NCI-H748 (cell line): ENCODE results near the gene TBC1D13.

Experiments used
- DNase-seq: peaks from one replicate; lab custom pipeline; 2025; ENCODE audit not compliant: unreplicated experiment; lab: John Stamatoyannopoulos, UW

The TBC1D13 gene

DNA sequence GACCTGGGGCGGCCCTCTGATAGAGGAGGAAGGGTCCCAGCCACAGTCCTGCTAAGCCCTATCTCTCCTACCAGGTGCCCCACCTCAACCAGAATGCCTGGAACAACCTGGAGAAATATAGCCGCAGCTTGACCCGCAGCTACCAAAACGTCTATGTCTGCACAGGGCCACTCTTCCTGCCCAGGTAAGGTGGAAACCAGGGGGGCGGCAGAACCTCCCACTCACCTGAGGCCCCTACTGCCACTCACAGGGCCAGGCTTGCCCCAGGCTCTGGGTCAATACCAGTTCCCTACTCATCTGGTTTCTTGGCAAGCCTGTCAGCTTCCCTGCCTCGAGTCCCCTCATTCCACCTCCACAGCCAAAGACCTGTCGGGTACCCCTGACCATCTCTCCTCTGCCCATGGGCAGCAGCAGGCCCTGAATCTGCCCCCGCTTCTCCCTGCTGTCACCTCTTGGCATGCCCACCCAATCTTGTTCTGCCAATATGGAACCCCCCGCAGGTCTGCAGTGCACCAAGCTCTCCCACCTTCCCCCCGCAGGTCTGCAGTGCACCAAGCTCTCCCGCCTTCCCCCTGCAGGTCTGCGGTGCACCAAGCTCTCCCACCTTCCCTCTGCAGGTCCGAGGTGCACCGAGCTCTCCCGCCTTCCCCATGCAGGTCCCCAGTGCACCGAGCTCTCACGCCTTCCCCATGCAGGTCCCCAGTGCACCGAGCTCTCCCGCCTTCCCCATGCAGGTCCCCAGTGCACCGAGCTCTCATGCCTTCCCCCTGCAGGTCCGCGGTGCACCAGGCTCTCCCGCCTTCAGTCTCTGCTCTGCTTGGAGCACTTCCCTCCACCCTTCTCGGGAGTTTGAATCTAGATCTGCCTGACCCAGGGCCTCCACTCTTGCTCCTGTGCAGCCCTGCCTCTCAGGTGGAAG, 33.9 kb downstream of the TBC1D13 start:
- DNase-seq = no peak

DNA sequence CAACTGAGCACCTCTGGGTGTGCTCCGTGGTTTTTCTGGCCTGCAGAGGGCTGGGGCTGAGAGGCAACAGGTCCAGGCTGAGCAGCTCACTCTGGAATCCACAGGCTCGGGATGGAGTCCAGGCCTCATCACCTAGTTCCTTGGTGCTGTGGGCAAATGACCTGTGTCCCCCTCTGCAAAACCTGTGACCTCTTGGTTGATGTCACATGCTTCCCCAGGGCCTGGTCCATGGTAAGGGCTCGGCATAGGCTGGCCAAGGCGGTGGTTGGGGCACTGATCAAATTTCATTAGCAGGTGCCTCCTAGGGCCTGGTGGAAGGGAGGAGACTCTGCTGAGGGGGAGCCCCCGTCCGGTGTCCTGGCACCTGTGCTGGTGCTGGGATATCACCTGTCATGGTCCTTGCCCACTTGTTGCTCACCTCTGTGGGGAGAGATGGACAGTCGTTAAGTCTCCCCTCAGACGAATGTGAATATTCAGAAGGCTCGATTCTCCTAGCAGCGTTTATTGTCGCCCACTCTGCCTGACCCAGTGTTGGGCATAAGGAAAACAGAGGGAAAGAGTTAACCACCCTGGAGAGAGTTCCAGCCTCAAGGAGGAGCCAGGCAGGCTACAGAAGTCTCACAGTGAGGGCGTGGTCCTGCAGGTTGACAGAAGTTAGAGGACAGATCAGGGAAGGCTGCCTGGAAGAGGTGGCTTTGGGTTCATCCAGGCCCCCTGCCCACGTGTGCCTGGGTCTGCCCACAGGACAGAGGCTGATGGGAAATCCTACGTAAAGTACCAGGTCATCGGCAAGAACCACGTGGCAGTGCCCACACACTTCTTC, 34.7 kb downstream of the TBC1D13 start:
- DNase-seq = no peak

DNA sequence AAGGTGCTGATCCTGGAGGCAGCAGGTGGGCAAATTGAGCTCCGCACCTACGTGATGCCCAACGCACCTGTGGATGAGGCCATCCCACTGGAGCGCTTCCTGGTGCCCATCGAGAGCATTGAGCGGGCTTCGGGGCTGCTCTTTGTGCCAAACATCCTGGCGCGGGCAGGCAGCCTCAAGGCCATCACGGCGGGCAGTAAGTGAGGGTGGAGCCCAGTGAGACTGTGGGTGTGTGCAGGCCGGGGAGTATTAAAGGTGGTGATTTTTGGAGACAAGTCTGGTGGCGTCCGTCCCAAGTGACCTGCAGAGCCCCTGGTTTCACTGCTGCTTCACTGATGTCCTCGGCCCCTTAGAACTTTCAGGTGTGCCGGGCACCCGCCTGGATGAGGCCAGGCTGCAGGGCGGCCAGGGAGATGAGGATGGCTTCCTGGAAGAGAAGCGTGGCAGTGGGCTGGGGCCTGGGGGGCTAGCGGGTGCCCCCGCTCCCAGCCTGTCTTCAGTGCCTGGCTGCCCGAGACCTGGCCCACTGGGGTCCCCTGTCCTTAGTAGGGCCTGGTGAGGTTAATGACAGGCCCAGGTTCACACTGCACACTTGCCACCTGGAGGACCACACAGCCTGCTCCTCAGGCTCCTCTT, 35.5 kb downstream of the TBC1D13 start:
- no peak for DNase-seq

DNA sequence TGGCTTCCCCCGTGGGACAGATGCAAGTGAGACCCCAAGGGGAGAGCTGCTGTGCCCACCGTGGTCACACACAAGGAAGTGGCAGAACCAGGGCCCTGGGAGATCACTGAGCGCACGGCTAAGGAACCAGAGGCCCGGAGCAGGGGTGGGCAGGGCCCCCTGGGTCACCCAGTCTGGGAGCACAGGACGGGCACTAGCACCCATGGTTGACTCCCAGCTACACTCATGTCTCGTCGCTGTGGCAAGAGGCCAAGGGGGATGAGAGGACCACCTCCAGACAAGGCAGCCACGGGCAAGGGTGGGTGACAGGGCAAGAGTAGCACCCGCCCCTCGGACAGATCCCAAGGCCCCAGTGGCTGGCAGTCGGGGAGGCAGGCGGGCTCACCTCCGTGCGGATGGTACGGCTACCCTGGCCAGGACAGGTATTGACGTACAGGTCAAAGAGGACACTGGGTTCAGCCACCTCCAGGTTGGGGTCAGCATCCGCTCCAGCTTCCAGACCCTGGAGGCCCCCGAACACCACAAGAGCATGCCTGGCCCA, 36.4 kb downstream of the TBC1D13 start:
- no peak for DNase-seq

DNA sequence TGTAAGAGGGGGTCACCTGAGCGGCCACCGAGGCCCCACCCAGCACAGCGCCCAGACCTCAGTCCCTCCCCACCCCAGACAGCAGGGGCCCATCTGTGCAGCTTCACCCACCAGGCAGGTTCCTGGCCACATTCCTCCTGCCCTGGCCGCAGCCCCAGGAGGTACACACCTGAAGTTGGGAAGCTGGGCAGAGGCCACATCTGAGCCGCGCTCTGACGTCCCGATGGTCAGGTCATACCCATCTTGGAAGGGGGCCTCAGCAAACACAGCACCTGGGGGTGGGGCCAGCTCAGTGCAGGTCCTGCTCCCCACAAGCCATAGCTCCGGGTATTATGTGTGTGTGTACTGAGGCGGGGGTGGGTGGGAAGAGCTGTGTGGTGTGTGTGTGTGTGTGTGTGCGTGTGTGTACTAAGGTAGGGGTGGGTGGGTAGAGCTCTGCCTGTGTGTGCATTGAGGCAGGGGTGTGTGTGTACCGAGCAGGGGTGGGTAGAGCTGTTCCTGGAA, 36.9 kb downstream of the TBC1D13 start:
- DNase-seq = no peak

DNA sequence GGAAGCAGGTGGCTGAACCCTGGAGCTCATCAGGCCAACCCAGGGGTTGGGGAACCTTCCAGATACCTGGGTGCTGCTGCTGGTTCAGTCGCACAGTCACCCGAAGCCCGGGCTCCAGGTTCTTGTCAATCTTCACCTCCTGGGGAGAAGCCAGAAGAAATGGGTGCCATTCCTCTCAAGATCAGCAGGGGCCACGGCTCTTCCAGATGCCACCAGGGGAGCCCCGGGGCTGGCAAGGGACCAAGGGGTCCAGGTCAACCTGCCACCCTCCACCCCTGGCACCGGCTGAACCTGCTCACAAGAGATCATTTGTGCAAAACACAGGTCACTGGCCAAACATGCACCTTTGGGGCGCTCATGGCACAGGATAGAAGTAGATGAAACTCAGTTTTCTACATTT, 37.9 kb downstream of the TBC1D13 start:
- no peak for DNase-seq

DNA sequence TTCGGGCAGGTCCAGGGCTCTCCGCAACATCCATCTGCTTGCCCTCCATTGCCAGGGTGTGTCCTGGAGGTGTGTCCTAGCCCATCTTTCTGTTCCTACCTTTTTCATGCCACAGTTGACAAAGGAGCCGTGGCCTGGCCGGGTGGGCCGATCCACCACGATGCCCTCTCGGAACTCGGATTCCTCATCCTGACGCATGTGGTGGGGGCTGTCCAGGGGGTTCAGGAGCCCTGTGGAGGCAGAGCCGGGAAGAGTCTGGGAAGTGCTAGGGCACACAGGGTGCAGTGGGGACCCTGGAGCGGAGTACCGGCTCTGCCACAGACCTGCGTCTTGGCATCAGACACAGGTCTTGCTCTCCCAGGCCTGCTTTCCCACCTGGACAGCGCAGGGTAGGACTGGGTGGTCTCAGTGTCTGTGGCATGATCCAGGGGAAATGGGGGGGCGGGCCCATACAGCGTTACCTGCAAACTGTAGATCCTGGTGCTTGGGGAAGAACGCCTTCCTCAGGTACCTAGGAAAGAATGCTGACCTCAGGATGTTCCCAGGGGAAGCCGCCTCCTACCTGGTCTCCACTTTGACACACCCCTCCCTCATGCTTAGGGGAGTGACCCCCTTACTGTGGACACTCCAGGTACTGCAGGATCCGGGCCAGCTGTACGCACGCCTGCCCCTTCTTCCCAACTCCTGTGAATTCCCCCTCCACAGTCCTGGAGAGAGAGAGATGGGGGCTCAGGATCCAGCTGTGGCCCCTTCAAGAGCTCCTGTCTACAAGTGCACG, 39.1 kb downstream of the TBC1D13 start:
- DNase-seq = no peak

DNA sequence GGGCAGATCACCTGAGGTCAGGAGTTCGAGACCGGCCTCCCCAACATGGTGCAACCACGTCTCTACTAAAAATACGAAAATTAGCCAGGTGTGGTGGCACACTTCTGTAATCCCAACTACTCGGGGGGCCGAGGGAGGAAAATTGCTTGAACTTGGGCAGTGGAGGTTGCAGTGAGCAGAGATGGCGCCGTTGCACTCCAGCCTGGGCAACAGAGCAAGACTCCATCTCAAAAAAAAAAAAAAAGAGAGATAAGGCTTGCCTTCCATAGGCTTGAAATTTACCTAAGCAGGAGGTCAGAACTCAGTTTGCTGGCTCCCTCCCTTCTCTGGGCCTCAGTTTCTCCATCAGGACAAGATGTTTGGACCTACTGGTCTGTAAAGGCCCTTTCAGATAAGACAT, 41.2 kb downstream of the TBC1D13 start:
- no peak for DNase-seq

DNA sequence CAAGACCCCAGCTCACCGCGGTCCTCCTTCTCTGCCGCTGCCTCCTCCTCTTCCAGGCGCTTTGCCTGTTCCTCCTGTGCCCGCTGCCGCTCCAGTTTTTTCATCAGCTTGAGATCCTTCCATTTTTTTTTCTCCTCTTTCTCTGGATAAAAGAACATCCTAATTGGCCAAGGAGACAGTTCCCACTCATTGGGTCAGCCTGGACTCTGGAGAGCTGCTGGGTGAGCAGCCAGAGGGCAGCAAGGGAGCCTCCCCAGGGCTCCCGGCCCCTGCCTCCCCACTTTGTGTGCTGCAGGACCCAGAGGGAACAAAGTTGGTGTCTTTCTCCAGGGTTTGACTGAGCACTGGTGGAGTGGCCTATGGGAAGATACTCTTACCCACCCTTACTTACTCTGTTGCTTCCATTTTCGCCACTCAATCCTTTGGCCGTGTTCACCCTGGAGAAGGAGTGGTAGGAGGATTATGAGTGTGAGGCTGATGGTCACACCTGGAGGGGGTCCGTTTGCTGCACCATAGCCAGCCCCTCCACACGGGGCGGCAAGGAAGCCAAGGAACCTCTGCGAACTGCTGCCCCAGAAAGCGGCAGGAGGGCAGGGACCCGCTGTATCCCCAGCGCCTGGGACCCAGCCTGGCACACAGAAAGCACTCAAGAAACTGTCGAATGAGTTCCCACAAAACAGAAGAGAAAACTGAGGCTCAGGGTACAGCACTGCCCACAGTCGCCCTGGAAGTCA, 41.8 kb downstream of the TBC1D13 start:
- no peak for DNase-seq

DNA sequence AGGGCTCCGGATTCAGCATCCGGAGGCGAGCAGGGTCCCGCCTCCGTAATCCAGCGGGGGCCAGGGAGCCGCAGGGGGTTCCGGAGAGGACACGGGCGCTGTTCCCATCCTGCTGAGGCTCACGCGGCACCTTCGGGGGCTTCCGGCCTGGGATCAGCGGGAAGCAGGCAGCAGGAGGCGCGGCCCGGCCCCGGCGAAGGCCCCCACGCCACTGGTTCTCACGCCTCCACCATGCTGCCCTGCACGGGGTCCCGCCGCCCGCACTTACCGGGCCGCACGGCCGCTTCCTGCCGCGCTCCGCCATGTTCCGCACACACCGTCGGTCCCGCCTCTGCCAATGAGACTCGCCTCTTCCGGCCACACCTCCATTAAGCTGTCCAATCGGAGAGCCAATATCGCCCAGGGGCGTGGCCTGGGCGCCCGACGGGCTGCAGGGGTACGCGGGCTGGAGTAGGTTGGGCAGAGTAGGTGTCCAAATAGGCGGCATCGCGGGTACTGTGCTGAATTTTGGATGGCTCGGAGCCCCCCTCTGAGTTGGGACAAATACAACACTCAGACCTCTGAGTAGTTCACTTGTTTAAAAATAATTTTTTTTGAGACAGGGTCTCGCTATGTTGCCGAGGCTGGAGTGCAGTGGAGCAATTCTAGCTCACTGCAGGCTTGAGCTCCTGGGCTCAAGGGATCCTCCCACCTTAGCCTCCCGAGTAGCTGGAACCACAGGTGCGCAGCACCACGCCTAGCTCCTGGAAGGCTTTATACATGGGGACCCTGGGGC, 42.6 kb downstream of the TBC1D13 start, which contains the start of gene SPOUT1:
Gene SPOUT1, minus strand, starts transcription at position 318 of the 775 bp plus-strand sequence. Its CDS starts 14 bp downstream, at position 304.
- DNase-seq = peak; percentile 96

DNA sequence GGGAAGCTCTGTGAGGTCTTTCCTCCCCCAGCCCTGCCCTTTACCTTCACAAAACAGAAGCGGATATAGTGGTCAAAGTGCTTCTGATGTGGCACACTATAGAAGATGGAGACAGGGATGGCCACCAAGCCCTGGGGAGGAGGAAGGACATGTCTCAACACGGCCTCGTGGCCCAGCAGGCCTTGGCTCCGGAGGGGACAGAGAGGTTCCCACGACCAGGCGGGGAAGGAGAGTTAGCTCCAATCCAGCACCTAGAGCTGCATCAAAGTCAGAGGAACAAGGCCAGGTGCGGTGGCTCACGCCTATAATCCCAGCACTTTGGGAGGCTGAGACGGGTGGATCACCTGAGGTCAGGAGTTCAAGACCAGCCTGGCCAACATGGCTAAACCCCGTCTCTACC, 46.6 kb downstream of the TBC1D13 start:
- no peak for DNase-seq

DNA sequence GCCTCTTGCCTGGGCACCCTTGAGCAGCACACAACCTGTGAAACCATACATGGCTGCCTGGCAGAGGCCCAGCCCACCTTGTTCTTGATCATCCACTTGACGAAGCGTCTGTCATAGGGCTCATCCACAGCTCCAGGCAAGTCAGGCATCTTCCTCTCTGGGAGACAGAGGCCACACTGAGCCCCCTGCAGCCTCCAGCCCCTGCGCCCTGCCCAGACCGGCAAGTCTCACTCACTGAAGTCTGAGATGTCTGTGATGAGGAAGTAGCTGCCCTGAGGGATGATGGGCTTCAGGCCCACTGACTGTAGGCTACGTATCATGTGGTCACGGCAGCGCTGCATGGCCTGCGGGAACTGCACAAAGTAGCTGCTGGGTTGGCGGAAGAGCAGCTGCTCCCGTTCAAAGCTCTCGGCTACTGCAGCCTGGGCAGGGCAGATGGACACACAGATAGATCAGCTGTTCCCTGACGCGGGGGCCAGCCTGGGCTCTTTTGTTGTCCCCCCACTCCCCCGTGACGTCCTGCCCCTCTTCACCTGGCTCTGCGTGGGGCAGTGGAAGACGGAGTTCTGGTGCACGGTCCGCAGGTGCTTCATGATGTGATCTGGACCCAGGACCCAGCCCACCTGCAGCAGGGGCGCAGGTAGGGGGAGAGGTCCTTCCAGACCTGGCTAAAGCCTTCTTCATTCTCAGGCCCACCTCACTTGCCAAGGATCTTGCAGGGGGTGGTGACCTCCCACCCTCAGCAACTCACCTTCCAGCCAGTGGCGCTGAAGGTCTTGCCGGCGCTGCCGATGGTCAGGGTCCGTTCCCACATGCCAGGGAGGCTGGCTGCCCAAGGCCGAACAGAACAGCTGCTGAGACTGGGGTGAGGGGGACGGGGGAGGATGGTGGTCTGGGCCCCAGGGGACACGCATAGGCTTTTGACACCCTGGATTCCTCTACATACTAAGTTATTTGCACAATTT, 48.5 kb downstream of the TBC1D13 start:
- DNase-seq = no peak

DNA sequence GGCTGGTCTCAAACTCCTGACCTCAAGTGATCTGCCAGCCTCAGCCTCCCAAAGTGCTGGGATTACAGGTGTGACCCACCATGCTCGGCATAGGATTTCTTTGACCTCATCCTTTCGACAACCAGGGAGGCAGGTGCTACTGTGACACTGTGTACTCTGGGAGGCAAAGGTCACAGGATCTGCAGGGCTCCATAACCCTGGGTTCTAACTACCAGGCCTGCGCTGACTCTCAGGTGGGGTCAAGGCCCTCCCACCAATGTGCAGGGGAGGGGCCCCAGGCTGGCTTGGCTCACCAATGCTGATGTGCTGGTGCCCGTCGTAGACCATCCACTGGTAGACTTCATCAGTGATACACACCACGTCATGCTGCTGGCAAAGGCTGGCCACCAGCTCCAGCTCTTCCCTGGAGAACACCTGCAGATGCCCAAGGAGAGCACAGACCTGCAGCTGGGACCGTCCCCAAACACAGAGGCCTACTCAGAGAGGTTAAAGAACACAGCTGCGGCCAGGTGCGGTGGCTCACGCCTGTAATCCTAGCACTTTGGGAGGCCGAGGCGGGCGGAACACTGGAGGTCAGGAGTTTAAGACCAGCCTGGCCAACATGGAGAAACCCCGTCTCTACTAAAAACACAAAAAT, 49.6 kb downstream of the TBC1D13 start:
- DNase-seq = no peak

DNA sequence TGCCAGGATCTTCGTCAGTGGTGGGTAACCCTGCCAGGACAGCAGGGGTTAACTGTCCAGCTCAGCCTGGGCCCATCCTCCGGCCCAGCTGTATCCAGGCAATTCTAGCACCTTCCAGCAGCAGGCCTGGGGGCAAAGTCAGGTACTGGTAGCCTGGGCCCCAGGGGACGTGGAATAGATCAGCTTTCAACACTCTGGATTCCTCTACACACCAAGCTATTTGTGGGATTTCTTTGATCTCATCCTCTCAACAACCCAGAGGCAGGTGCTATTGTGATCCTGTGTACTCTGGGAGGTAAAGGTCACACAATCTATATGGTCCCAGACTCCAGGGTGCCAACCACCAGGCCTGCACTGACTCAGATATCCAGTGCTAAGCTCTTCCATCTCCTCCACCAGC, 51.3 kb downstream of the TBC1D13 start:
- DNase-seq = no peak

DNA sequence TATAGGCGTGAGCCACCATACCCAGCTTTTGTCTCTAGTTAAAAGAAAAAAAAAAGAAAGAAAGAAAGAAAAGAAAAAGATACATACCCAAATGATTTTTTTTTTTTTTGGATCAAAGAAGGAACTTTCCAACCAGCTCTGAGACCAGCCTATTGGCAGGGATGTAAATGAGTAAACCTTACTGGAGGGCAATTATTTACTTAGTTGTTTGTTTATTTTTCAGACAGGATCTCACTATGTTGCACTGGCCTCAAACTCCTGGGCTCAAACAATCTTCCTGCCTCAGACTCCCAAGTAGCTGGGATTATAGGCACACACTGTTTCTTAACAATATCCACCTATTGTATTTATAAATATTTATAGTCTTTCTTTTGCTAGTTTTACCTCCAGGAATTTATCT, 53.5 kb downstream of the TBC1D13 start:
- DNase-seq = no peak

DNA sequence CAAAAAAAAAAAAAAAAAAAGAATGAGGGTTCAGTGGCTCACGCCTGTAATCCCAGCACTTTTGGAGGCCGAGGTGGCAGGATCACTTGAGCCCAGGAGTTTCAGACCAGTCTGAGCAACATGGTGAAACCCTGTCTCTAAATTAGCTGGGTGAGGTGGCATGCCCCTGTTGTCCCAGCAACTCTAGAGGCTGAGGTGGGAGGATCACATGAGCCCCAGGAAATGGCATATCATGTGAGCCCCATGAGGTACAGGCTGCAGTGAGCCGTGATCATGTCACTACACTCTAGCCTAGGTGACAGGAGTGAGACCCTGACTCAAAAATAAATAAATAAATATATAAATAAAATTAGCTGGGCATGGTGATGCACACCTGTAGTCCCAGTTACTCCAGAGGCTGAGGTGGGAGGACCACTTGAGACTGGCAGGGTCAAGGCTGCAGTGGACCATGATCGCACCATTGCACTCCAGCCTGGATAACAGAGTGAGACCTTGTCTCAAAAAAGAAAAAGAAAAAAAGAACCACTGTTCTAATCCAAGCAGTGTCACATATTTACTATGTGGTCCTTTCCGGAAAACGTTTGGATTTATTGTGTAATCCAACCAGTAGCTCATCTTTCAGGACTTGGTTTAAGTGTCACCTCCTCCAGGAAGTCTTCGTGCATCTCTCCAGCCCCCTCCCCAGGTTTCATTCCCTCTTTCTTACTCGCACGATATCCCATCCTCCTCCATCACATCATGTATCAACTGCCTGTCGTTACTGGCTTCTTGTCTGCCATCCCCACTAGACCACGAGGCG, 54.8 kb downstream of the TBC1D13 start:
- no peak for DNase-seq
